ENCODE measurements around the gene ALDH1L1. TPM values are rescaled to one million over a fixed set of nuclear protein-coding genes. Genes with fewer than 3 reads are reported as not detected.

The ALDH1L1 gene
- total RNA-seq, 1 experiment from 2014 or later, result 50.0 TPM

- Histone ChIP-seq H2AFZ (no peak overlapping the region), H3K4me3 (no peak overlapping the region), H3K27ac (no peak overlapping the region), H3K27me3 (ENCODE audit: insufficient read depth, low read depth) (no peaks in the 10 kb centered on the region), H3K9me3 (ENCODE audit: insufficient read depth, low read depth) (no peaks in the 10 kb centered on the region), H3F3A (ENCODE audit: insufficient read depth, low read depth) (no peaks in the 10 kb centered on the region), H3K4me2 (no peak overlapping the region), H3K36me3 (ENCODE audit: low read depth) (no peaks in the 10 kb centered on the region), H4K20me1 (ENCODE audit: insufficient read depth) (no peaks in the 10 kb centered on the region), H3K9me2 (ENCODE audit: insufficient read depth) (no peaks in the 10 kb centered on the region), H3K79me2 (ENCODE audit: low read depth) (no peaks in the 10 kb centered on the region), H3K4me1 (replicated peaks; ENCODE audit: insufficient read depth) (no peaks in the 10 kb centered on the region)
- no peak for DNase-seq
- no peak for TF ChIP-seq CTCF (conservative IDR thresholded peaks at IDR 0.05)
- no peak for TF ChIP-seq EZH2 (IDR thresholded peaks at IDR 0.05; ENCODE audit: low read depth)
- ChIA-PET CTCF (no interaction called here), POLR2A (ENCODE audit: unreplicated experiment) (no interaction called here)
- intact Hi-C loops (cut with micrococcal nuclease; ENCODE audit: unreplicated experiment), result no loop called here
- BruUV-seq (replicated peaks), result no TSS peak
Measured at GRCh38 chr3:126112531-126113237, 67.7 kb downstream of the ALDH1L1 start.

- ChIA-PET CTCF (no interaction called here), POLR2A (ENCODE audit: unreplicated experiment) (interaction anchor here (0.6 kb wide), 1 partner anchor 1353 kb away, joined by 4 read pairs; no protein-coding TSS in a partner anchor)
- H3K9me3 ChIP-seq (ENCODE audit: insufficient read depth, low read depth), result no peaks in the 10 kb centered on the region
- H3K4me2 ChIP-seq, result no peak overlapping the region
- intact Hi-C loops (cut with micrococcal nuclease; ENCODE audit: unreplicated experiment), result no loop called here
- no peak overlapping the region for H3K4me3 ChIP-seq
- H3K4me1 ChIP-seq (replicated peaks; ENCODE audit: insufficient read depth), result no peaks in the 10 kb centered on the region
- DNase-seq, result no peak
- no peaks in the 10 kb centered on the region for H3K9me2 ChIP-seq (ENCODE audit: insufficient read depth)
- no peaks in the 10 kb centered on the region for H3F3A ChIP-seq (ENCODE audit: insufficient read depth, low read depth)
- no peaks in the 10 kb centered on the region for H3K27me3 ChIP-seq (ENCODE audit: insufficient read depth, low read depth)
- H2AFZ ChIP-seq, result no peak overlapping the region
- H4K20me1 ChIP-seq (ENCODE audit: insufficient read depth), result no peaks in the 10 kb centered on the region
- no peaks in the 10 kb centered on the region for H3K79me2 ChIP-seq (ENCODE audit: low read depth)
- no peaks in the 10 kb centered on the region for H3K36me3 ChIP-seq (ENCODE audit: low read depth)
- H3K27ac ChIP-seq, result no peak overlapping the region
- BruUV-seq (replicated peaks), result no TSS peak
- TF ChIP-seq CTCF (conservative IDR thresholded peaks at IDR 0.05) (no peak), EZH2 (IDR thresholded peaks at IDR 0.05; ENCODE audit: low read depth) (no peak)
Measured at GRCh38 chr3:126111566-126112475, 68.6 kb downstream of the ALDH1L1 start.

GRCh38 chr3:126111126-126111551, 69.2 kb downstream of the ALDH1L1 start:
- no TSS peak for BruUV-seq (replicated peaks)
- H3K79me2 ChIP-seq (ENCODE audit: low read depth), result no peaks in the 10 kb centered on the region
- no peak overlapping the region for H3K4me3 ChIP-seq
- no peaks in the 10 kb centered on the region for H3K36me3 ChIP-seq (ENCODE audit: low read depth)
- no peaks in the 10 kb centered on the region for H4K20me1 ChIP-seq (ENCODE audit: insufficient read depth)
- H3K4me2 ChIP-seq, result no peak overlapping the region
- H3K27me3 ChIP-seq (ENCODE audit: insufficient read depth, low read depth), result no peaks in the 10 kb centered on the region
- H3F3A ChIP-seq (ENCODE audit: insufficient read depth, low read depth), result no peaks in the 10 kb centered on the region
- H2AFZ ChIP-seq, result no peak overlapping the region
- no peak overlapping the region for H3K27ac ChIP-seq
- ChIA-PET CTCF (no interaction called here), POLR2A (ENCODE audit: unreplicated experiment) (interaction anchor here (0.6 kb wide), 1 partner anchor 1354 kb away, joined by 4 read pairs; no protein-coding TSS in a partner anchor)
- H3K9me3 ChIP-seq (ENCODE audit: insufficient read depth, low read depth), result no peaks in the 10 kb centered on the region
- intact Hi-C loops (cut with micrococcal nuclease; ENCODE audit: unreplicated experiment), result no loop called here
- no peaks in the 10 kb centered on the region for H3K9me2 ChIP-seq (ENCODE audit: insufficient read depth)
- no peaks in the 10 kb centered on the region for H3K4me1 ChIP-seq (replicated peaks; ENCODE audit: insufficient read depth)
- DNase-seq, result no peak
- TF ChIP-seq CTCF (conservative IDR thresholded peaks at IDR 0.05) (no peak), EZH2 (IDR thresholded peaks at IDR 0.05; ENCODE audit: low read depth) (no peak)
